Hepatocyte (in vitro differentiated cells): Measurements from ENCODE around the gene PPP2R3A. TPM values are rescaled to one million over a fixed set of nuclear protein-coding genes. Genes with fewer than 3 reads are reported as not detected.

Experiments used
- DNase-seq: peaks from one replicate; pipeline ENCODE4 v3.0.0-alpha.2; 2016; ENCODE audit warnings: low spot score
- H2AFZ ChIP-seq: fragments of 200-600 bp; sonication (generic); 2 replicates; pipeline ENCODE4 v1.6.0; 2016; ENCODE audit warnings: antibody characterized with exemption, mild to moderate bottlenecking
- H3K27ac ChIP-seq: fragments of 200-600 bp; sonication (generic); 2 replicates; pipeline ENCODE4 v1.5.1; 2016; ENCODE audit warnings: mild to moderate bottlenecking
- H3K27me3 ChIP-seq: fragments of 200-600 bp; sonication (generic); 2 replicates; pipeline ENCODE4 v1.6.1; 2016
- H3K36me3 ChIP-seq: fragments of 200-600 bp; sonication (generic); replicated peaks from 2 replicates; pipeline ENCODE4 v1.5.1; 2016; ENCODE audit warnings: low read depth; ENCODE audit not compliant: insufficient read depth
- H3K4me1 ChIP-seq: fragments of 200-600 bp; sonication (generic); 2 replicates; pipeline ENCODE4 v1.5.1; 2016; ENCODE audit warnings: mild to moderate bottlenecking, moderate library complexity; ENCODE audit not compliant: insufficient read depth
- H3K4me2 ChIP-seq: fragments of 200-600 bp; sonication (generic); 2 replicates; pipeline ENCODE4 v1.6.0; 2016
- H3K4me3 ChIP-seq: fragments of 200-600 bp; sonication (generic); 2 replicates; pipeline ENCODE4 v1.5.1; 2016; ENCODE audit warnings: mild to moderate bottlenecking
- H3K79me2 ChIP-seq: fragments of 200-600 bp; sonication (generic); 2 replicates; pipeline ENCODE4 v1.6.0; 2017; ENCODE audit warnings: mild to moderate bottlenecking
- H3K9me2 ChIP-seq: fragments of 200-600 bp; sonication (generic); replicated peaks from 2 replicates; pipeline ENCODE4 v1.6.0; 2017; ENCODE audit warnings: mild to moderate bottlenecking; ENCODE audit not compliant: insufficient read depth
- H3K9me3 ChIP-seq: fragments of 200-600 bp; sonication (generic); 2 replicates; pipeline ENCODE4 v1.5.1; 2016; ENCODE audit warnings: low read depth, mild to moderate bottlenecking
- H4K20me1 ChIP-seq: fragments of 200-600 bp; sonication (generic); 2 replicates; pipeline ENCODE4 v1.6.0; 2016; ENCODE audit warnings: mild to moderate bottlenecking; ENCODE audit not compliant: insufficient read depth, poor library complexity, severe bottlenecking
- CTCF ChIP-seq: fragments of 200-600 bp; sonication (generic); IDR thresholded peaks from 2 replicates; pipeline ENCODE4 v1.5.1; 2016; ENCODE audit warnings: antibody characterized with exemption, mild to moderate bottlenecking; ENCODE audit not compliant: poor library complexity
- EZH2 ChIP-seq: fragments of 200-600 bp; sonication (generic); IDR thresholded peaks from 2 replicates; pipeline ENCODE4 v1.6.1; 2016; ENCODE audit warnings: antibody characterized with exemption, mild to moderate bottlenecking, borderline replicate concordance
- EZH2phosphoT487 ChIP-seq: fragments of 200-600 bp; sonication (generic); IDR thresholded peaks from one replicate; pipeline ENCODE4 v1.6.1; 2018; ENCODE audit warnings: antibody characterized with exemption, mild to moderate bottlenecking, low read depth, moderate library complexity; ENCODE audit not compliant: unreplicated experiment, severe bottlenecking
- WGBS: methylation state at CpG from one replicate; pipeline ENCODE4 v1.1.6; 2016; ENCODE audit warnings: low lambda C conversion rate; ENCODE audit errors: missing lambda C conversion rate; 5-methylcytosine and 5-hydroxymethylcytosine counted together
- polyA plus RNA-seq: library from polyadenylated mRNA; unstranded; fragments of >200 nt; fragmentation: Nextera tagmentation; extraction: Ambion mirVana; gene quantifications from 2 replicates; pipeline ENCODE4 v1.2.1, GENCODE V29; 2016
- total RNA-seq: library from RNA; depleted of rRNA; stranded (reverse); fragments of >200 nt; gene quantifications from 2 replicates; pipeline ENCODE4 v1.2.3, GENCODE V29; 2014

The PPP2R3A gene
- total and polyA plus RNA-seq, 2 experiments from 2014 or later: 6.7 to 20.2 TPM

- no peak for DNase-seq
- no peaks in the 10 kb centered on the region for H3K9me3 ChIP-seq
- H3K79me2 ChIP-seq: no peaks in the 10 kb centered on the region
Observed at GRCh38 chr3:136050250-136050649, 84.7 kb downstream of the PPP2R3A start.

GRCh38 chr3:136055491-136055890, 90.0 kb downstream of the PPP2R3A start:
- Histone ChIP-seq H3K4me3 (no peak overlapping the region), H3K79me2 (no peaks in the 10 kb centered on the region), H2AFZ (no peak overlapping the region), H3K36me3 (no peaks in the 10 kb centered on the region), H3K9me2 (no peaks in the 10 kb centered on the region), H3K27me3 (no peaks in the 10 kb centered on the region), H3K27ac (no peak overlapping the region), H3K9me3 (no peaks in the 10 kb centered on the region), H3K4me2 (no peak overlapping the region), H4K20me1 (no peaks in the 10 kb centered on the region), H3K4me1 (no peaks in the 10 kb centered on the region)
- TF ChIP-seq CTCF: no peak
- no peak for TF ChIP-seq EZH2
- no peak for TF ChIP-seq EZH2phosphoT487
- WGBS: 99% methylated on average over 4 of the region's 4 CpGs
- DNase-seq: no peak

More at GRCh38 chr3:136050250-136050649, 84.7 kb downstream of the PPP2R3A start:
- Histone ChIP-seq H3K27ac (no peak overlapping the region), H3K4me1 (no peaks in the 10 kb centered on the region), H3K4me3 (no peak overlapping the region), H2AFZ (no peak overlapping the region), H3K9me2 (no peaks in the 10 kb centered on the region), H4K20me1 (no peaks in the 10 kb centered on the region), H3K36me3 (no peaks in the 10 kb centered on the region), H3K27me3 (no peaks in the 10 kb centered on the region), H3K4me2 (no peak overlapping the region)
- WGBS: 63% methylated on average over 6 of the region's 6 CpGs
- no peak for TF ChIP-seq EZH2
- TF ChIP-seq EZH2phosphoT487: no peak
- no peak for TF ChIP-seq CTCF

- no peak overlapping the region for H3K27ac ChIP-seq
- TF ChIP-seq EZH2 (no peak), EZH2phosphoT487 (no peak), CTCF (no peak)
- H3K79me2 ChIP-seq: no peaks in the 10 kb centered on the region
- no peaks in the 10 kb centered on the region for H3K9me2 ChIP-seq
- no peaks in the 10 kb centered on the region for H3K9me3 ChIP-seq
- no peak for DNase-seq
- no peaks in the 10 kb centered on the region for H3K27me3 ChIP-seq
- no peak overlapping the region for H2AFZ ChIP-seq
- no peak overlapping the region for H3K4me3 ChIP-seq
- 97% methylated on average over 2 of the region's 2 CpGs for WGBS
- no peaks in the 10 kb centered on the region for H4K20me1 ChIP-seq
- H3K36me3 ChIP-seq: no peaks in the 10 kb centered on the region
- no peak overlapping the region for H3K4me2 ChIP-seq
- no peaks in the 10 kb centered on the region for H3K4me1 ChIP-seq
Observed at GRCh38 chr3:136067211-136067610, 101.7 kb downstream of the PPP2R3A start.

- Histone ChIP-seq H3K9me3 (no peaks in the 10 kb centered on the region), H3K79me2 (no peaks in the 10 kb centered on the region), H3K4me1 (no peaks in the 10 kb centered on the region), H4K20me1 (no peaks in the 10 kb centered on the region), H3K4me3 (no peak overlapping the region), H3K27ac (no peak overlapping the region), H3K27me3 (no peaks in the 10 kb centered on the region), H3K9me2 (no peaks in the 10 kb centered on the region), H2AFZ (no peak overlapping the region), H3K36me3 (no peaks in the 10 kb centered on the region), H3K4me2 (no peak overlapping the region)
- no peak for DNase-seq
- 97% methylated on average over 5 of the region's 5 CpGs for WGBS
- TF ChIP-seq EZH2: no peak
- TF ChIP-seq EZH2phosphoT487: no peak
- no peak for TF ChIP-seq CTCF
Observed at GRCh38 chr3:136068708-136069107, 103.2 kb downstream of the PPP2R3A start.
